ENCODE data around the gene TMEM106C. TPM values are rescaled to one million over a fixed set of nuclear protein-coding genes. Genes with fewer than 3 reads are reported as not detected.

Gene TMEM106C
- total RNA-seq, 1 experiment from 2014 or later, result 130 TPM

DNA sequence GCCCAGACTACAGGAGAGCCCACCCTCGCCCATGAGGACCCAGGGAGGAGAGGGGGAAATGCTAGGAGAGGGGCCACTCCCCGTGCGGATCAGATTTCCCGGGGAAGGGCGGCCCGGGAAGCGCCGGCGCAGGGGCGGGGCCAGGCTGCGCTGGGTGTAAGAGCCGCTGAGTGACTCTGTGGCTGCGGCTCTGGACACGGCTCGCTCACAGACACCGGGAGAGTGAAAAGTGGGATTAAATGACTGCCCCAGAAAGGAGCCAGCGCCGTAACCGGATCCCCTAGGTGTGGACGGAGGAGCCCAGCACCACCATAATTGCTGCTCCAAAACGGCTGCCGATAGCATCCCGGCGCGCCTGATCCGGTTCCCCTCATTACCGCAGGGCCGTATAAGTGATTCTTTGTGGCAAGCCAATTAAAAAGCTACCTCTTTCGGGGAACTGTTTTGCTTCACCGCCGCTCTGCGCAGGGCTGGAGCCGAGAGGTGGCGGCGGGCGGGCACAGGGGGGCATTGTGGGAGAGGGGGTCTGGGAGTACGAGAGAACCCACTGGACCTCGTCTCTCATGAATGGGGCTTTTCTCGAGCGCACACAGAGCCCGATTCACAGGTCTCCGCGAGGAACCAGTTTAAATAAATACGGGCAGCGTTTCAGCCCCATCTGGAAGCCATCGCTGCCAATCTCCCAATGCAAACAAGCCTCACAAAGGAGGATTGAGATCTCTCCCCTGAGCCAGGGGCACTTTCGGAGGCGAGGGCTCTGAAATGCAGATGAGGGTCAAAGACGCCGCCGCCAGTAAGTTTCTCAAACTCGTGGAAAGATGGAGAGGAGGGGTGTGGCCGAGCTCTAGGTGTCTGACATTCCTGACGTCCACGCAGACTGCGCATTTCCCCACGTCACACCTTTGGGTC, 38.4 kb downstream of the TMEM106C start:
- Histone ChIP-seq H3K36me3 (no peaks in the 10 kb centered on the region), H3K9me3 (no peaks in the 10 kb centered on the region), H3K27me3 (peaks cover 80% of the 10 kb centered on the region), H3K4me3 (peak overlapping the region; percentile 39)
- DNase-seq, result peak; percentile 42

DNA sequence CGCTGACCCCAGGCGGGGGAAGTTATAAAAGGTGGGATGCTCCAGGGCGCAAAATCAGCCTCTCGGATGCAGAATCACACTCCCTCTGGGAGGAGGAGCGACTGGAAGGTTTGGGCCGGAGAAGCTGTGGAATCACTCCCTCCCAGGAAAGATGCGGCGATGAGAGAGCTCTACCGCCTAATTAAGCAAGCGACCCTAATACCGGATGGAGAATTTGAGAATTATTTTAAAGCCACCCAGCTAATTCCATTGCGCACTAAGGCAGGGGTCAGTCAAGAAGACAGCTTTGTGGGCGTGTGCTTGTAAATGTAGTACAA, 39.0 kb downstream of the TMEM106C start:
- Histone ChIP-seq H3K4me3 (no peak overlapping the region), H3K9me3 (no peaks in the 10 kb centered on the region), H3K36me3 (no peaks in the 10 kb centered on the region), H3K27me3 (peaks cover 86% of the 10 kb centered on the region)
- no peak for DNase-seq

DNA sequence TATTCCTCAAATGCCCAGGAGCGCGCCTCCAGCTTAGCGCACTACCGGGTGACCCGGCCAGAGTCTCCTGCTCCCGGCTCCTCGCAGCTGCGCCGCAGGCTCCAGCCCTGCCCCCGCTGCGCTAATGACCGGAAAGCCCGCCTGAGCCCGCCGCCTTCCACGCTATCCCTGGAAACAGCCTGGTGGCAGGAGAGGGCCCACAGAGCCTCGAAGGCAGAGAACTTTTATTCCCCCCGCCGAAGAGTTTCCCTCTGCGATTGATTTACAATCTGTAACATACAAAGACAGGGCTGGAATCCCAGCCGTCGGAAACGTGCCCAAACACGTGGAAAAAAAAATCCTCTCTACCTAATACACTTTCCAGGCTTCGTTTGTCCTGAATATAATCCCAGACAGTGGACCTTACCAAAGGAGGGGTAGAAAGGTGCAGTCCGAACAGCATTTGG, 39.4 kb downstream of the TMEM106C start:
- Histone ChIP-seq H3K4me3 (no peak overlapping the region), H3K27me3 (peaks cover 88% of the 10 kb centered on the region), H3K9me3 (no peaks in the 10 kb centered on the region), H3K36me3 (no peaks in the 10 kb centered on the region)
- DNase-seq, result no peak

DNA sequence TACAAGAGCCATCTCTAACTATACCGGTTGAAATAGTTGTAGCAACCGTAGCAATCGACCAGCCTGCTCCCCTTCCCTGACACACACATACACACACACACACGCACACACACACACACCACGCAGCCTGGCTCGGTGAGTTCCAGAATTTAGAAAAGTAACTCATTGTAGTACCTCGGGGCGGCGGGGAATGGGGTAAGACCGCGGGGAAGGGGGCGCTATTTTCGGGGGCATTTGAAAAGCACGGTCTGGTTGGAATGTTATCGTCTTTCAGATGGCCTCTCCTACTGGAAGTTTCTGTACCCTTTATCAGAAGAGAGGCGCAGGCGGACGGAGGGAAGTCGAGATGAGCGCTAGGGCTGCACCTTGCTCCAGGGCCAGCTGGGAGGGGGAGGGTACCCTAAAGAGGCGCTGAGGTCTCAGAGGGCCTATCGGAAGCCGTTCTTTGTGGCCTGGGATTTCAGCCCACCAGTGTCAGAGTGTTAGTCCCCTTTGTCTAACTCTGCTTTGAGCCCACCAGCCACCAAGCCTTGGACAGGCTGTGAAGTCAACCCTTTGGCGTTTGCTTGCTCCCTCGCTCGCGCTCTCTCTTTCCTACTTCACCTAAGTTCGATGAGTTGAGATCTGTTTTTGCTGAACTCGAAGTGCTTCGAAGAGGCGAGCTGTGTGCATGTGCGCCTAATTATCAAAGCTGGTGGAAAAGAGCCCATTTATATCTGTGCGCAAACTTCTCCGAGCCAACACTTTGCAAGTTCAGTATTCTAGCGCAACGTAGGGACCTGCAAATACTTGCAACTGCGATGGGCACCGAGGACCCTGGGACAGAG, 40.0 kb downstream of the TMEM106C start:
- Histone ChIP-seq H3K4me3 (no peak overlapping the region), H3K27me3 (peaks cover 86% of the 10 kb centered on the region), H3K36me3 (no peaks in the 10 kb centered on the region), H3K9me3 (no peaks in the 10 kb centered on the region)
- DNase-seq, result no peak

DNA sequence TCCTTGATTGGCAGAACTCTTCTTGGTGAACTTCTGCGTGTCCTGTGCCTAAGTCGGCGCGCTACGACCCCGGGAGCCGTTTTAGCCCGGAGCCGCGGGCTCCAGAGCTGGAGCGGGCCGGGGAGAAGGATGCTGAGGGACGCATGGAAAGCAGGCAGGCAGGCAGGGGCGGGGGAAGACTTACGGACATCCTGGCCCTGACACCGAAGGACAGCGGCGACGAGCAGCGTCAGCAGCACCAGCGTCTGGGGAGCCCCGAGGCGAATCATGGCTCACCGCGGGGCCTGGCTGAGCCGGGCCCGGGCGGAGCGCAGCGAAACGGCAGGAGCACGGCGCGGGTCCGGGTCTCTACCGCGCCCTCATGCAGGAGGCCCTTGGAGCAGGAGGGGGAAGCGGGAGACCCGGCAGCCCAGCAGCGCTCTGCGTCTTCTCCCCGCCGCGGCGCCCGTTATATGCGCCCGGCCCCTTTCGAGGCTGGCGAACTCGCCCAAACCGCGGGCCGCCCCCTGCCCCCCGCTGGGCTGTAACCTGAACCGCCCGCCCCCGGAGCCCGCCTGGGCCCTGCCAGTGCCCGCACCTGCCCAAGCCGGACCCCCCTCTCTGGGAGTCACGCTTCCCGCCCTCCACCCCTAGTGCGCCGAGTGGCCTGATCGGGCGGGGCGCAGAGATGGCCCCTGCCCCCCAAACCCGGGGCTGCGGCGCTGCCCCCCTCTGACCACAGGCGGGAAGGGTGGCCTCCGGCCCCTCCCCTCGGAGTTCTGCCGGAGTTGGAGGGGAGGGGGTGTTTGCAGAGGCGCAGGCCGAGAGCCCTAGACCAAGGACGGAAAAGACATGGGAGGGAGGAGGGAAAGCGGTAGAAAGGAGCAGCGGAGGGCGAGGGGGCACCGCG, 40.9 kb downstream of the TMEM106C start, which contains the start of gene COL2A1:
Gene COL2A1 (minus strand): TSS at position 424 of the 889 bp plus-strand sequence. CDS start 155 bp downstream, at position 269.
- Histone ChIP-seq H3K4me3 (no peak within 1 kb of the TSS), H3K9me3 (no peaks in the 10 kb centered on the region), H3K36me3 (no peaks in the 10 kb centered on the region), H3K27me3 (peaks cover 86% of the 10 kb centered on the region)
- DNase-seq, result peak; percentile 26

DNA sequence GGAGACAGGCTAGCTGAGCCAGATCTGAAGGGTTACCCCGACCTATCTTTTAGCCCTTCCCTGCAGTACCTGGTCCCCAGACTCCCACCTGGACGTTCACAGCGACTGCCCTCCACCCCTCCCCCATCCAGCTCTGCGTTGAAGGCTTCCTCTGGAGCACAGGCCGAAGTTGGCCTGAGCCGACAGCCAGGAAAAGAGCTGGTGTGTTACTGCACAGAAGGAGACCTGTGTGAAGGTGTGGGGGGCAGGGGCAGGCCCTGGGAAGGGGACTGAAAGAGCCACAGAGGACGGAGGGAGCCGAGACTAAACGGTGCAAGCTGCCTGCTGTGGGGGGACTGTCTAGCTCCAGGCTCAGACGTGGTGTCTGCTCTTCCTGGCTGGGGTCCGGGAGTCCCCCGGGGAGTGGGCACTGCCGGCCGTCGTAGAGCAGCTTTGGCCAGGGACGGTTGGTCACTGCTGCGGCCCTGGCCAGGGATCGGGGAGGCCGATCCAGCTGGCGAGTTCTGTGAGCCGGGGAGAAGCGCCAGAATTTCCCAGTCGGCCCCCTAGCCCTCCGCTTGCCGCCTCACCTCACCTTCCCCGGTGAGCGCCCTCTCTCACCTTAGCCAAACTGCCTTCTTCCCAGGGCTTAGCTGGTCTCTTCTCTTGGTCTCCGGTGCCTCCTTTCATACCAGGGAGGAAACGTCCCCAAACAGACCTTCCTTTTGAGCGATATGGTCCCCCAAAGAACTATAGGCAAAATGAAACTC, 41.8 kb downstream of the TMEM106C start:
- Histone ChIP-seq H3K4me3 (no peak overlapping the region), H3K27me3 (peaks cover 86% of the 10 kb centered on the region), H3K36me3 (no peaks in the 10 kb centered on the region), H3K9me3 (no peaks in the 10 kb centered on the region)
- DNase-seq, result no peak

DNA sequence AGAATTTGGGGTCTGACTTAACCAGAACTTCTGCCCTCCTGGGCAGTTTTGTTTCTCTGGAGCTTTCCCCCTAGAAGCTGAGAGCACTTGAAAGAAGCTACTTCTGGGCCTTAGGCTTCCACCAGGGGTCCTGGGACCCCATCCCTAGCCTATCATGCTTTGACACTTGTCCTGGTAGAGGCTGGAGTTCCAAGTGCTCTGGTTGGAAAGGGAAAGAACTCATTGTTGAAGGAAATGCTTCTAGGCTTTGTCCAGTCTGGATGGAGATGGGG, 42.3 kb downstream of the TMEM106C start:
- H3K9me3 ChIP-seq, result no peaks in the 10 kb centered on the region
- no peak overlapping the region for H3K4me3 ChIP-seq
- no peaks in the 10 kb centered on the region for H3K36me3 ChIP-seq
- DNase-seq, result no peak
- H3K27me3 ChIP-seq, result peaks cover 81% of the 10 kb centered on the region

DNA sequence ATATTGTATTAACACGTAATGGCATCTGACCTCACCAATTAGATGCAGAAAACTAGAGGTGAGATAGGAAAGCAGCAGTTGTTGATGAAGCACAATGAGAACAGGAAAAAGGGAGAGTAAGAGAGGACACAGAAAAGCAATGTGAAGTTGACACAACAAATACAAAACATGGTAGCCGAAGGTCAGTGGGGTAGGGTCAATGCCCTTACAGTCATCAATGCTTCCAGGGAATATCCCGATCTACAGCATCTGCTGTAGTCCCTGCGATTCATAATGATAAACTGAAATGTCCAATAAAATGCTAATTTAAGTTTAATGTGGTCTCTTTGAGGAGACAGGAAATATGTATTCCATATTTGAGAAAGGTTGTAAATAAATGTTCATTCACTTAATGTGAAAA, 43.8 kb downstream of the TMEM106C start:
- DNase-seq, result no peak
- Histone ChIP-seq H3K4me3 (no peak overlapping the region), H3K36me3 (no peaks in the 10 kb centered on the region), H3K9me3 (no peaks in the 10 kb centered on the region), H3K27me3 (peaks cover 72% of the 10 kb centered on the region)

DNA sequence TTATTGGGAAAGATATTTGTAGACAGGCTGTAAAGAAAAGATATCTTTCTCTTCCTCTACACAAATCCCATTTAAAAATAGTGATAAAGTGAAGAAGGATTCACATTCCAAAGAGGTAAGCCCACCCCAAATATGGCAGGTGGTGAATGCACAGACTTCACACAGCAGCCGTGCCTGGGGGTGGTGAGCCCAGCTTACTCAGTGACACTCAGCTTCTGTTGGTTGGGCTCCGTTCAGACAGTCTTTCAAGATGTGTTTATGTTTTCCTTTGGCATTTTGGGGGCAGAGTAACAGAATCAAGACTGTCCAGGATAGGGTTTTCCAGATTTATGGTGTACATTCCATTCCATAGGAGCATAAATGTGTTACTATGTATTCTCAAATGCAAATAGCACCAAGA, 45.0 kb downstream of the TMEM106C start:
- Histone ChIP-seq H3K36me3 (no peaks in the 10 kb centered on the region), H3K4me3 (no peak overlapping the region), H3K9me3 (no peaks in the 10 kb centered on the region), H3K27me3 (peaks cover 63% of the 10 kb centered on the region)
- no peak for DNase-seq

DNA sequence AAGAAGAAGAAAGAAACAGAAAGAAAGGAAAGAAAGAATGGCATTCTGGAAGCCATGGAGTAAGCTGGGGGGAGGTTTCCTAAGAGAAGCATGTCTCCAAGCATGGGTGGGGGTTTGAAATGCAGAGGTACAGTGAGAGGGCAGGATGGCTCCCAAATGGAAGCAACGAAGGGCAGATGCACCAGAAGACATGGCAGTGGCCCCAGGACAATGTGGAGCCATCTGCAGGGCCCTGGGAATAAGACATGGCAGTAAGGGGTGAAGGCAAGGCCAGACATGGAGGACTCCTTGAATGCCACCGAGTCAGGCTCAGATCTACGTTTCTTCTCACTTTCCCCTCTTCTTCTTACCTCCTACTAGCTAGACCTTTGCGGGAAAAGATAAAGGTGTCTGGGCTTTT, 45.6 kb downstream of the TMEM106C start:
- H3K36me3 ChIP-seq, result no peaks in the 10 kb centered on the region
- DNase-seq, result no peak
- H3K9me3 ChIP-seq, result no peaks in the 10 kb centered on the region
- H3K27me3 ChIP-seq, result peaks cover 63% of the 10 kb centered on the region
- H3K4me3 ChIP-seq, result no peak overlapping the region

DNA sequence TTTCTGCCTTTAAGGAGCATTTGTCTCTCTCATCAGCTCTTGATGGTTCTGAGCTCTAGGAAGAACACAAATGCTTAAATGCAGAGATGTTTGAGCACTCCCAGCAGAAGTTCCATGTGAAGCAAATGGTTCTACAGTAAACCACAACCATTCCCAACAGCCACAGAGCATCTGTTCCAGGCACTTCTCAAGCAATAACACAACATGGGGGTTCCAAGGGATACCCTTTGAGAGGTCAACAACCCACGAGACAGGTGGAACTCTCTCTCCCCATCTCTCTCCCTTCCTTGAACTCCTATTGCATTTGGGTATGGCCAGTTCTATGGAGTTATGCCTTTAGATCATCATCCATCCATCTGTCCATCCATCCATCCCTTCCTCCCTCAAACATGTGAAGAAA, 46.1 kb downstream of the TMEM106C start:
- no peak for DNase-seq
- peaks cover 59% of the 10 kb centered on the region for H3K27me3 ChIP-seq

DNA sequence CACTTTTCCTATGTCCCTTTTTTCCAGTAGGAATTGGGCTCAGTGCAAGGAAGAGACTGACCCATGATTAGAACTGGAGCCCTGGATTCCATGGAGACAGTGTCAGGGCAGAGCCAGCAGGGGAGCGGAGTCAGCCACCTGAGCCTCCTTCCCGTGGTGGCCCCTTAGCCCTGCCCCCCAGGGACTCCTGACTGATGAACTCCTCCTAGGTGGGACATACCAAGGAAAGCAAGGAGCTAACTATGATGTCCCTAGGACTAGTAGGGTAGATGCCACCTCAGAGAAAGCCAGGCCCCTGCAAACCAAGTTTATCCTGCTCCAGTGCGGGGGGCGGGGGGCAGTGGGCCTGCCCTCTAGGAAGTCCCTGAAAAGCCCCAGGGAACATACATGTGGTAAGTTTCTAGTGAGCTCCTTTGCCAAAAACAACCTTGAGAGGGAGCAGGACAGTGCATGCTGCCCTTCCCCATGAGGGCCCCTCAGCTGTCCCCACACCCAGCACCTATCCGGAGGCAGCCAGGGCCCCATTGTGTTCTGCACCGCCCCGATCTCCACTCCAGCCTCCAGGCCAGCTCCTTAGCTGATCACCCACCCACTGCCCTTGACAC, 47.1 kb downstream of the TMEM106C start:
- Histone ChIP-seq H3K9me3 (no peaks in the 10 kb centered on the region), H3K36me3 (no peaks in the 10 kb centered on the region), H3K4me3 (no peak overlapping the region), H3K27me3 (peaks cover 49% of the 10 kb centered on the region)
- no peak for DNase-seq

More for the DNA sequence above, 46.1 kb downstream of the TMEM106C start:
- no peaks in the 10 kb centered on the region for H3K36me3 ChIP-seq
- no peaks in the 10 kb centered on the region for H3K9me3 ChIP-seq
- H3K4me3 ChIP-seq, result no peak overlapping the region

DNA sequence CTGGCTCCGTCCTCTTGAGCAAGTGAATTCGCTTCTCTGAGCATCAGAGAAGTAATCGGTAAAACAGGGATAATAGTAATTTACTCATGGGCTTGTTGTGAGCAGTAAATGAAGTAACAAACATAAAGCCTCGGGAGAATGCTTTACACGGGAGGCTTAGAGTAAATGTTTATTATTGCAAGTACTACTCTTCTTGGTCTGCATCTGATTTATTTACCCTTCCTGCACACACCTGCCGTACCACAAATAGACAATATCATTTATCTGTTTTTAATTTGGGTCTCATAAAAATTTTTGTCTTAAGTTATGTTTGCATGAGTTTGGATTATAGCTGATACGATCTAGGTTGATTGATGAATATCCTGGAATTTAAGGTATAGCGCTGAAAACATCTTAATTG, 48.7 kb downstream of the TMEM106C start:
- DNase-seq, result no peak
- H3K27me3 ChIP-seq, result peaks cover 35% of the 10 kb centered on the region

DNA sequence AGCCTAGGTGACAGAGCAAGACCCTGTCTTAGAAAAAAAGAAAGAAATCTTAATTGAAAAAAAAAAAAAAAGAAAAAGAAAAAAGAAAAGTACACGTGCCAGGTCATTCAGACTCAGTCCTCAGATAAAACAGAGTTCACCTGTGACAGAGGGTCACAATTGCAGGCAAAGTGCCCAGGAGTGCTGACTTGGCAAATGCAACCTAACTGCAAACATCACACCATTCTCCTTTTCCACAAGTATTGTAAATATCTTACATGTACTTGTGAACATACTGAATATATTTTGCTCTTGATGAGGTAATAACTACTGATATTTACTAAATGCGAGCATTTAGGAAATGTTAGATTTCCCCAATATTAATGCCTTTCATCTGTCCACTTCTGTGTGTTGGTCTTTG, 49.9 kb downstream of the TMEM106C start:
- no peaks in the 10 kb centered on the region for H3K9me3 ChIP-seq
- peaks cover 28% of the 10 kb centered on the region for H3K27me3 ChIP-seq
- no peaks in the 10 kb centered on the region for H3K36me3 ChIP-seq
- H3K4me3 ChIP-seq, result no peak overlapping the region
- no peak for DNase-seq

More for the DNA sequence above, 48.7 kb downstream of the TMEM106C start:
- no peaks in the 10 kb centered on the region for H3K9me3 ChIP-seq
- H3K36me3 ChIP-seq, result no peaks in the 10 kb centered on the region
- H3K4me3 ChIP-seq, result no peak overlapping the region

DNA sequence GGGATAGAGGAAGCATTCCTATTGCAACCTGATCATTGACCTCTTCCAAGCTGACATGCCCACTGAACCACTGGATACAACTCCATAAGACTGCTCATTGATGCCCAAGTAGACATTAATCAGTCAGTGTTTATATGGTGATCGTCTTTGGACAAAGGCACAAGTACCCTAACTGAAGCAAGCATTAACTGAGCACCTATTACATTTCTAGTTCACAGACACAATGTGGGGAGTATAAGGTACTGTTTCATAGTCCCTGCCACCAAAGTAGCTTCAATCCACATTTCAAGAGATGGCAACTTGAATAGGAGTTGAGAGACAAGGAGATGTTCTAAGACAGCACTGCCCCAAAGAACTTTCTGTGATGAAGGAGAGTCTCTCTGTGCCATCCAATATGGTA, 51.7 kb downstream of the TMEM106C start:
- no peaks in the 10 kb centered on the region for H3K36me3 ChIP-seq
- no peak for DNase-seq
- H3K9me3 ChIP-seq, result no peaks in the 10 kb centered on the region
- H3K27me3 ChIP-seq, result peaks cover 29% of the 10 kb centered on the region
- H3K4me3 ChIP-seq, result no peak overlapping the region

DNA sequence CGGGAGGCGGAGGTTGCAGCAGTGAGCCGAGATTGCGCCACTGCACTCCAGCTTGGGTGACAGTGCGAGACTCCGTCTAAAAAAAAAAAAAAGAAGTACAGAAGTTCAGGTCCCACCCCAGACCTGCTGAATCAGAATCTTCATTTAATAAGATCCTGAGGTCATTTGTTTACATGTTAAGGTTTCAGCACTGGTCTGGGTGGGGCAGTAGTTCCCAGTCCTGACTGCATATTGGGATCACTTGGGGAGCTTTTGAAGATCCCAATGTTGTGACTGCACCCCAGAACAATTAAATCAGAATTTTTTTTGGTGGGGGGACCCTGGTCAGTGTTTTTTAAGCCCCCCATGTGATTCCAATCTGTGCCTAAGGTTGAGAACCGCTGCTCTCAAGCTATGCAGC, 52.6 kb downstream of the TMEM106C start:
- Histone ChIP-seq H3K36me3 (no peaks in the 10 kb centered on the region), H3K4me3 (no peak overlapping the region), H3K9me3 (no peaks in the 10 kb centered on the region), H3K27me3 (peaks cover 29% of the 10 kb centered on the region)
- DNase-seq, result no peak
